GM21381 (cell line): ENCODE results near the gene WAC.

Experiments
- ATAC-seq: cut with Tn5 transposase; IDR thresholded peaks from one replicate; pipeline ENCODE4 v1.9.1; 2021; ENCODE audit warnings: mild to moderate bottlenecking, moderate library complexity; ENCODE audit not compliant: unreplicated experiment

The WAC gene

DNA sequence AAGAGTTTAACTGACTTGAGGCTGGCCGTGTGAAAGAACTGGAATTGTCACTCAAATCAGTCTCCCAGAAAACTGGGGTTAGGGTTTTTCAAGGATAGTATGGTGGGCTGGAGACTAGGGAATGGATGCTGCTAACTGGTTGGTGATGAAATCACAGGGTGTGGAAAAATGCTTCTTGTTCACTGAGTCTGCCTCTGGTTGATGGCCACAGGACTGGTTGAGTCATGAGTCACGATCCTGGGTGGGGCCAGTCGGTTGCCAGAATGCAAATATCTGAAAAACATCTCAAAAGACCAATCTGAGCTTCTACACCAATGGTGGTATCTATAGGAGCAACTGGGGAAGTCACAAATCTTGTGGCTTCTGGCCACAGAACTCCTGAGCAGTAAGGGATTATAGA is 128.1 kb downstream of the WAC start:
- ATAC-seq: no peak

DNA sequence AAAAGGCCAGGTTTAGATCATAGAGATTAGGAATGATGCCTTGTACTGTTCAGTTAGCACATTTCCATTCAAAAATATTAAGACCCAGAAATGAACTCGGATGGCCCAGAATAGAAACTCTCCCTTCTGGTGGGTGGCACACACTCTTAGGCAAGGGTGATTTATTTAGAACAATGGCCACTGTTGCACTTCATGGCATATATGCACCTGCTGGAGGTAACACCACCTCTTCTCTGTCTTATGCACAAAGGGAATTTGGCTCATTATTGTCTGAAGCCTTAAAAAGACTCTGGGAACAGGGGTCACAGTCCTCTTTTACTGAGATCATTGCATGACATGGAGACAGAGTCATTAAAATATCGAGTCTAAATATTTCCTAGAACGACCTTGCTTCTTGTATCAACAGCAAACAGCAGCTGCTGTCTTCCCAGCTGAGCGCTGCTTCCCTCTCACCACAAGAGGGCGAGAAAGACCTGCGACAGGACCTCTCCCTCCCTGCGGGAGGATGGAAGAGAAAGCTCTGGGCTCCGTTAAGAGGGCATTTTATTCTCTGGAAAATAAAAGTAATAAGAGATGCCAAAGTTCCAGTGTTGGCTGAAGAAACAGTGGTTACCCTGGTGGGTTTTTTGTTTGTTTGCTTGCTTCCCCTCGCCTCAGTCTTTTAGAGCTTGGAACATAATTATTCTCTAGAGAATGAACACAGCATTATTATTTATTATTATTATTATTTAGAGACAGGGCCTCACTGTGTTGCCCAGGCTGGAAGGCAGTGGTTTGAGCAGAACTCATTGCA is 130.9 kb downstream of the WAC start:
- peak; percentile 91 for ATAC-seq

DNA sequence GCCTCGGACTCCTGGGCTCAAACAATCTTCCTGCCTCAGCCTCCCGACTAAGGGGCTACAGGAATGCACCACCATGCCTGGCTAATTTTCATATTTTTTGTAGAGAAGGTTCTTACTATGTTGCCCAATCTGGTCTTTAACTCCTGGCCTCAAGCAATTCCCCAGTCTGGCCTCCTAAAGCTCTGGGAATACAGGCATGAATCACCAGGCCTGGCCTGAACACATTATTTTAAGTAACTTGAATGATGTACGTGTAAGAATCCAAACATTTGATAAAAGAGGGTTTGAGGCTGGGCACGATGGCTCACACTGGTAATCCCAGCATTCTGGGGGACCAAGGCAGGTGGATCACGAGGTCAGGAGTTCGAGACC is 131.4 kb downstream of the WAC start:
- no peak for ATAC-seq

DNA sequence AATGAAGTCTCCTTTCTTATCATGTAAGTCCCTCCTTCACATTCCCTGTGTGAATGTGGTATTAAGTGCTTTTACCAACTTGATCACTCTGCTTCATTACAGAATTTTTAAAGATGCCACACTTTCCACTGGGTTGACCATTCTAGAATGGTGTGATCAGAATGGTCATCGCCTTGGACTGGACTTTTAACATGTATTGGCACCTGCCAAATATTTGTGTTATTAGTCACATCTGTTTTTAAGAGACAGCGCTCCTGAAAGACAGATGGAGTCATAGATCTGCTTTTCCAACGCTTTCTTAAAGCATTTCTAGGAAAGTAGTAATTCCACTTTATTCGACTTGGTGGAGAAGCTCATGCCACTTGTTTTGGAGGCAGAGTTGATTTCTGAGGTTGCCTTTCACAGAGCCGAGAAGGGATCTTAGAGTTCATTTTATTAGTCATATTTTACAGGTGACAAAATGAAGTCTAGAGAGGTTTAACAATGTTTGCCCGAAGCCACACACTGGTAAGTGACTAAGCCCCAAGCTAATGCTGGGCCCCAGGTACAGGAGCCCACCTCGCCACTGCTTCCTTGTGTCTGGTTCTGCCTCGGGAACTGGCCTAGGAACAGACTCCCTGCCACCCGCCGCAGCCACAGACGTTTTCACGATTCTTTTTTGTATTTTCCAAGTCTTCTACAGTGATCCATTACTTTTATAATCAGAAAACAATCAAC is 134.0 kb downstream of the WAC start:
- no peak for ATAC-seq

DNA sequence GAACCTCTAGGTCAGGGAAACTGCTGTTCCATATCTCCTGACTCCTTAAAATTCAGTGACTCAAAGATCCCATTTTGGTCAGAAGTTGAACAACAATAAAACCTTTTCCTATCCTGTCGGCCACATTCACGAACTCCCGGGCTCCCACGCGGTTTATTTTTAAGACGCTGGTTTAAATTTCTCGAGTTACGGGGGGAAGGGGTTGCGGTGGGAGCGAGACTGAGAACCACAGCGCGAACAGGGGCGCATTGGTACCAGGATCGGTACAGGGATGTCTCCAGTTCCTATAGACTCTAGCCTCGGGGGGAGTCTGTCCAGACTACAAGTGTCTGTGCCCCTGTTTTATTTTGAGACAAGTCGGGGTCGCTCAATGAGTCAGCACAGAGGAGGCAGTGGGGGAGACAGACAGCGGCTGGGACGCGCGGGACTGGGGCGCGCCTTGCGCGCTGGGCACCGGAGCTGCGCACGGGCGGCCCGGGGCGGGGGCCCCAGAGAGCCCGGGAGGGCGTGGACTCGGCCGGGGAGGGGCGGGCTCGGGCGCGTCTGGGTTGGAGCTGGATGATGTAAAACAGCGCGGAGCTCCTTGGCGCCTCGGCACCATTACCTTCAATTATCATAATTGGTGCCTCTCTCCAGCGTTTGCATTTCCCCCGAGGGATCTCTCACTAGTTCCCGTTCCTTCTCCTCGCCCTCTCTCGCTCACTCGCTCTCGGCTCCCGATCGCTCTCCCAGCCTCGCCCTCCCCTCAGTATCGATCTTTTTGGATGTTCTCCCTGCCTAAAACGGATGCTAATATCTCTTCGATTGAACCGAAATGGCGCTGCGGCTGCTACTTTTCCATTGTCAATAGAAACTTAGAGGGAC is 135.7 kb downstream of the WAC start:
- ATAC-seq: peak; percentile 52

DNA sequence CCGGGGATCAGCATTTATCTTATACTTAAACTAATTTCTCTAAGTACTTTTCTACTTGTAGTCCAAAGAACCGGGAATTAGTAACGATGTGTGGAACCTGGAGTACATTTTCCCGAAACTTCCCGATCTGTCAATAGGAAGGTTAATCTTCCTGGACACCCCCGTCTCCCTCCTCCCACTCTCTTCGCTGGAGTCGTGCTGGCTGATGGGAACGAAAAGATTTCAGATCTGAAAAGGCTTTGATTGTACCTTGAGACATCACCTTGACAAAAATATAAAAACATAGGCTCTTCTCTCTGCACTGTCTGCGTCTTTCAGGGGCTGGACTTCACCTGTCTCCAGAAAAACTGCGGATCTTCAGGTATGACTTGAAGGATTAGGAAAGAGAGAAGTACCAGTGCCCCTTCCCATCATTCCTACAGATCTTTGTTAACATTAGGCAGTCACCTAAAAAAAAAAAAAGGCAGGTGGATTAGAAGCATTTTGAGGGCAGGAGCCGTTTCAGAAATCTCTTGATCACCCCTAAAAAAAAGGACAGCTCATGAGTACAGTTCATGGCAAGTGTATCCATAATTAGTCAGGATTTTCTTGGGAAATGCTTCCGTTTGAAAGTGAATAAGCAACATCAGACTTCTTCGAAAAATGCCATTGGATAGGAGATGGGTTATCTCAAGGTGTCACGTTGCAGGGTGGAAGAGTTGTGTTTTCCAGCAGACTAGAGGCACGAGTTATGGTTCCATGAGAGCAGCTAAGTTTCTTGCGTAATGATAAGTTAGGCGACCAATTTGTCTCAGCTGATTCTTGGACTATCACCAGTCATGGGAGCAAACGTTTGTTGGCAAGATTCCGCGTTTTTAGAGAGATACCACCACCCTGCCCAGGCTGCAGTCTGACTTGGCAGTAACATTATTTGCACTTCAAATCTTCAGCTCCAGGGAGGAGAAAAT is 136.6 kb downstream of the WAC start:
- no peak for ATAC-seq
